ENCODE measurements around the gene CRISP1.
"Not testable (repeated sequence)": the region's sequence is repeated elsewhere in the genome, so short reads cannot be mapped to it uniquely, and the experiment has no call there.

CRISP1 gene

DNA sequence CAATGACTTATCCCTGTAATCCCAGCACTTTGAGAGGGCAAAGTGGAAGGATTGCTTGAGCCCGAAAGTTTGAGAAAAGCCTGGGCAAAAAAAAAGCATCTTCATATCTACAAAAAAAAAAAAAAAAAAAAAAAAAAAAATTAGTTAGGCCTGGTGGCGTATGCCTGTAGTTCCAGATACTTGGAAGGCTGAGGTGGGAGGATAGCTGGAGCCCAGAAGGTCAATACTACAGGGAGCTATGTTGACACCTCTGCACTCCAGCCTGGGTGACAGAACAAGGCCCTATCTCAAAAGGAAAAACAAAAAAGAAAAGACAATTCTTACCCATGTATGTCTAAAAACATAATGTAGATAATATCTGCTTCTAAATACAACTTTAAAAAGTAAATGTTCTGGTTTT, 27.2 kb downstream of the CRISP1 start:
- DNase-seq, result no peak

GRCh38 chr6:49835140-49835539, 31.2 kb downstream of the CRISP1 start:
- DNase-seq, result no peak

- DNase-seq, result no peak
Observed at GRCh38 chr6:49833386-49833785, 32.9 kb downstream of the CRISP1 start.

GRCh38 chr6:49826743-49827406, 39.5 kb downstream of the CRISP1 start:
- no peak for DNase-seq

GRCh38 chr6:49815166-49815565, 51.2 kb downstream of the CRISP1 start:
- no peak for DNase-seq

DNA sequence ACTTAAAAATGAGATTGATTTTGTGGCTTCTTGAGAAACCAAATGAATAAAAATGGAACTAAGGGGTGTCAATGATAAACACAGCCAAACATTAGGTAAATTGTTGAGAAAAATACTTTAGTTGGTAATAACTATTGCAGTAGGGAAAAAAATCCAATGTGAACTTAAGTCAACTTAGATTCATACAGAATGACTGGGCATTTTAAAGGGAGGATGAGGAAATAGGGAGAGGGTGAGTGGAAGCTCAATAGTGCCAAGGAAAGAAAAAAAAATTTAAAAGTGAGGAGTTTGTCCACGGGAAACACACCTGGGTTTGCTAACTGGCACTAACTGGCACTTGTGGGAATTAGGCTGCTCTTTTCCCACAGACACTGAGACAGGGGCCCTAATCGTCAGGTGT, 53.1 kb downstream of the CRISP1 start:
- DNase-seq, result no peak

- DNase-seq, result no peak
Observed at GRCh38 chr6:49806145-49806544, 60.2 kb downstream of the CRISP1 start.

GRCh38 chr6:49805246-49805645, 61.1 kb downstream of the CRISP1 start:
- DNase-seq, result no peak

DNA sequence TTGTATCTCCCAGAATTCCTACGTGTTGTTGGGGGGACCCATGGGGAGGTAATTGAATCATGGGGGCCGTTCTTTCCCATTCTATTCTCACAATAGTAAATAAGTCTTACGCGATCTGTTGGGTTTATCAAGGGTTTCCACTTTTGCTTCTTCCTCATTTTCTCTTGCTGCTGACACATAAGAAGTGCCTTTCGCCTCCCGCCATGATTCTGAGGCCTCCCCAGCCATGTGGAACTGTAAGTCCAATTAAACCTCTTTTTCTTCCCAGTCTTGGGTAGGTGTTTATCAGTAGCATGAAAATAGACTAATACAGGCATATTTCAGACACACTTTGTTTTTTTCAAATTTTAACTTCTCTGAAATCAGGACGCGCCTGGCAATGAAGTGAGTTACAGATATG, 64.8 kb downstream of the CRISP1 start:
- DNase-seq, result no peak

GRCh38 chr6:49799090-49799489, 67.2 kb downstream of the CRISP1 start:
- DNase-seq, result no peak

DNA sequence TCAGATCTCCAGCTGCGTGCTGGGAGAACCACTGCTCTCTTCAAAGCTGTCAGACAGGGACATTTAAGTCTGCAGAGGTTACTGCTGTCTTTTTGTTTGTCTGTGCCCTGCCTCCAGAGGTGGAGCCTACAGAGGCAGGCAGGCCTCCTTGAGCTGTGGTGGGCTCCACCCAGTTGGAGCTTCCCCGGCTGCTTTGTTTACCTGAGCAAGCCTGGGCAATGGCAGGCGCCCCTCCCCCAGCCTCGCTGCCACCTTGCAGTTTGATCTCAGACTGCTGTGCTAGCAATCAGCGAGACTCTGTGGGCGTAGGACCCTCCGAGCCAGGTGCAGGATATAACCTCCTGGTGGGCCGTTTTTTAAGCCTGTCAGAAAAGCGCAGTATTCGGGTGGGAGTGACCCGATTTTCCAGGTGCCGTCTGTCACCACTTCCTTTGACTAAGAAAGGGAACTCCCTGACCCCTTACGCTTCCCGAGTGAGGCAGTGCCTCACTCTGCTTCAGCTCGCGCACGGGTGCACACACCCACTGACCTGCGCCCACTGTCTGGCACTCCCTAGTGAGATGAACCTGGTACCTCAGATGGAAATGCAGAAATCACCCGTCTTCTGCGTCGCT, 69.4 kb downstream of the CRISP1 start:
- not testable (repeated sequence) for DNase-seq

DNA sequence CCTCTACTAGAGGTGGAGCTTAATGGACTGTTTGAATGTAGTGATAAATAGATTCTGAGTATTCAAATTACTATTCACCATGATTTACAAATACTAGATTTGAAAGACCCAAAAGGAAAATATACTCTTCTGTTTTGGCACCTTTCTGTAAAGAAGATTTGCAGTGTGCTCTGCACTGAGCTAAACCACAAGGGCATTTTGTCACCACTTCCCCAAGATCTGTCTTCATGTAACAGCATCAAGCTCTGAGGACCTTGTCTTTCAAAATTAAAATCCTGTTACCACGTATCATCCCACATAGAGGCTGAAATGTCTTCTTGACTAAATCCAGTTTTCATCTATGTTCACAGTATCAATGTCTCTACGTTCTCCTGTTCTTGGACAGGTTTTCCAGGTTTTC, 76.0 kb downstream of the CRISP1 start:
- no peak for DNase-seq

- no peak for DNase-seq
Observed at GRCh38 chr6:49787176-49787575, 79.2 kb downstream of the CRISP1 start, which contains the start of gene PGK2. PGK2 (minus strand) TSS chr6:49787285; CDS start chr6:49787187, 98 bp downstream.

DNA sequence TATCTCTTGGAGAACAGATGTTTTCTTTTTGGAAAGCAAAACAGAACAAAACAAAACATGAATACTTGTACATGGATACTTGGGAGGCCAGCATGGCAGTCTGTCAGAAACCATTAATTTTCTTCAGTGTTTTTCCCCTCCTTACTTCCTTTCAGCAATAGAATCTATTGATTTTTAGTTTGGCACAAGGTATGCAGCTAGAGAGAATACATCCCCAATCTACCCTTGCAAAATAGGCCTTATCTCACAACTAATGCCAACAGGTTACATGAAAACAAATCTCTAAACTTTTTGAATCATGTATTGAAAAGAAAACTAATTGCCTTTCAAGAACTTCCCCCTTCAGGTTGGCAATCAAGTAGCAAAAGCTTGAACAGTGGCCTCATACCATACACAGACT, 82.1 kb downstream of the CRISP1 start:
- no peak for DNase-seq

All from NCI-H774 (cell line).